GM12878 (cell line): ENCODE results near the gene AKT1. TPM values are rescaled to one million over a fixed set of nuclear protein-coding genes. Genes with fewer than 3 reads are reported as not detected.

Experiments
- ATAC-seq: fragments of 200-7000 bp; cut with Tn5 transposase; 3 replicates; pipeline ENCODE4 v1.9.1; 2020; ENCODE audit warnings: mild to moderate bottlenecking, moderate library complexity
- BruUV-seq: library from RNA; stranded (reverse); fragments of 400-500 nt; replicated peaks from 2 replicates; lab custom pipeline; 2021; lab: Mats Ljungman, UMichigan
- CTCF ChIA-PET: fragments of 300-600 bp; sonication (Branson Sonifier 250); formaldehyde crosslinking; extraction: SDS; loops from one replicate; lab custom pipeline; 2021; ENCODE audit warnings: inconsistent platforms; lab: Yijun Ruan, JAX
- POLR2A ChIA-PET: fragments of 350-600 bp; formaldehyde crosslinking; extraction: SDS; loops from one replicate; lab custom pipeline; 2021; ENCODE audit warnings: inconsistent platforms; lab: Charles Lee
- RAD21 ChIA-PET: fragments of 300-600 bp; sonication (Branson Sonifier 250); formaldehyde crosslinking; loops from one replicate; lab custom pipeline; 2023; ENCODE audit warnings: antibody characterized with exemption; ENCODE audit not compliant: unreplicated experiment; lab: Charles Lee
- SMC1A ChIA-PET: fragments of 300-600 bp; sonication (Branson Sonifier 250); formaldehyde crosslinking; loops from one replicate; lab custom pipeline; 2023; ENCODE audit not compliant: unreplicated experiment, uncharacterized antibody; lab: Charles Lee
- DNase-seq: peaks from one replicate; pipeline ENCODE4 v3.0.0-alpha.2; 2011; ENCODE audit warnings: low read depth, low spot score
- FAIRE-seq: peaks from 3 replicates; lab custom pipeline; 2011; peaks lifted over from hg19 to GRCh38; lab: Jason Lieb, UNC
- H2AFZ ChIP-seq: 2 replicates; pipeline ENCODE4 v1.6.0; 2011; ENCODE audit warnings: low read depth, low read length, control low read depth; ENCODE audit not compliant: control insufficient read depth
- H3K27ac ChIP-seq: 2 replicates; pipeline ENCODE4 v1.5.1; 2011; ENCODE audit warnings: control low read depth; ENCODE audit not compliant: control insufficient read depth, insufficient read depth
- H3K27me3 ChIP-seq, 2 experiments: replicated peaks in 1 of 2; 2 replicates each; pipeline versions ENCODE4 v1.6.0 to v1.6.1; 2011; ENCODE audit warnings: low read length in 1 of 2; ENCODE audit not compliant: control insufficient read depth in 2 of 2, insufficient read depth in 2 of 2
- H3K36me3 ChIP-seq, 2 experiments: 2 replicates each; pipeline ENCODE4 v1.5.1; 2011; ENCODE audit warnings: low read length in 1 of 2; ENCODE audit not compliant: control insufficient read depth in 2 of 2, insufficient read depth in 2 of 2
- H3K4me1 ChIP-seq: 2 replicates; pipeline ENCODE4 v1.6.1; 2011; ENCODE audit warnings: mild to moderate bottlenecking, low read length, moderate library complexity, mixed read lengths; ENCODE audit not compliant: control insufficient read depth, insufficient read depth
- H3K4me2 ChIP-seq: 2 replicates; pipeline ENCODE4 v1.6.0; 2011; ENCODE audit warnings: control low read depth; ENCODE audit not compliant: control insufficient read depth, insufficient read depth
- H3K4me3 ChIP-seq: fragments of 200-600 bp; sonication (generic); 2 replicates; pipeline ENCODE4 v1.5.1; 2016
- H3K79me2 ChIP-seq: 2 replicates; pipeline ENCODE4 v1.6.0; 2011; ENCODE audit warnings: low read length; ENCODE audit not compliant: control insufficient read depth, insufficient read depth
- H3K9ac ChIP-seq: 2 replicates; pipeline ENCODE4 v1.8.0; 2011; ENCODE audit warnings: low read length, control low read depth, mixed read lengths; ENCODE audit not compliant: control insufficient read depth, insufficient read depth
- H3K9me3 ChIP-seq: replicated peaks from 3 replicates; pipeline ENCODE4 v1.5.1; 2011; ENCODE audit warnings: mild to moderate bottlenecking, low read length; ENCODE audit not compliant: control insufficient read depth, insufficient read depth
- H4K20me1 ChIP-seq: 2 replicates; pipeline ENCODE4 v1.6.0; 2011; ENCODE audit not compliant: control insufficient read depth, insufficient read depth
- ESRRA ChIP-seq: IDR thresholded peaks from 2 replicates; pipeline ENCODE4 v1.6.1; 2012; ENCODE audit warnings: mild to moderate bottlenecking, low read length, improper control_type of control experiment
- HDGF ChIP-seq: fragments of 450-650 bp; IDR thresholded peaks from 2 replicates; pipeline ENCODE4 v1.6.1; 2016; ENCODE audit warnings: antibody characterized with exemption
- IKZF1 ChIP-seq: fragments of 450-650 bp; conservative IDR thresholded peaks from 2 replicates; pipeline ENCODE4 v1.6.1; 2017; ENCODE audit warnings: antibody characterized with exemption, mild to moderate bottlenecking
- KDM1A ChIP-seq: fragments of 200-600 bp; sonication (generic); IDR thresholded peaks from 2 replicates; pipeline ENCODE4 v1.6.1; 2016; ENCODE audit warnings: borderline replicate concordance
- NBN ChIP-seq: fragments of 450-650 bp; IDR thresholded peaks from 2 replicates; pipeline ENCODE4 v1.6.1; 2016
- PAX5 ChIP-seq: IDR thresholded peaks from 2 replicates; pipeline ENCODE4 v1.6.1; 2011; ENCODE audit warnings: low read depth, low read length, borderline replicate concordance
- RBBP5 ChIP-seq: fragments of 200-600 bp; sonication (generic); conservative IDR thresholded peaks from 2 replicates; pipeline ENCODE4 v1.6.1; 2016
- SMAD1 ChIP-seq: fragments of 450-650 bp; IDR thresholded peaks from 2 replicates; pipeline ENCODE4 v1.6.1; 2018; ENCODE audit warnings: mild to moderate bottlenecking, low read depth; ENCODE audit not compliant: partially characterized antibody
- TARDBP ChIP-seq: IDR thresholded peaks from 2 replicates; pipeline ENCODE4 v1.6.1; 2016; ENCODE audit warnings: borderline replicate concordance
- WGBS: methylation state at CpG from one replicate; pipeline ENCODE4 v1.1.6; 2016; ENCODE audit warnings: low lambda C conversion rate; ENCODE audit not compliant: insufficient replicate concordance, insufficient coverage; ENCODE audit errors: missing lambda C conversion rate; 5-methylcytosine and 5-hydroxymethylcytosine counted together
- in situ Hi-C: fragments of 300-500 bp; cut with MboI; formaldehyde crosslinking; loops from 9 replicates; pipeline ENCODE4 v1.14.3; 2018; ENCODE audit warnings: mixed read lengths
- intact Hi-C: fragments of 100-400 bp; cut with micrococcal nuclease; formaldehyde crosslinking; loops from one replicate; pipeline ENCODE4 v1.14.2; 2022; ENCODE audit not compliant: unreplicated experiment
- polyA plus RNA-seq, 11 experiments: library from polyadenylated mRNA; depleted of rRNA in 4 of 11; unstranded in 6 of 11; stranded (reverse) in 5 of 11; fragments of >200 nt; fragmentation: Nextera tagmentation in 4 of 11; fragmentation: Illumina TruSeq in 1 of 11; extraction: Ambion mirVana in 4 of 11; extraction: Trizol in 1 of 11; gene quantifications; 1 replicate in 1 of 11; 2 replicates in 10 of 11; pipeline versions ENCODE4 v1.2.1 to v1.2.3, GENCODE V29; 2011 to 2016; ENCODE audit warnings: inconsistent platforms in 2 of 11, missing spikeins in 2 of 11, low read depth in 1 of 11
- total RNA-seq, 4 experiments: library from RNA; depleted of rRNA in 3 of 4; stranded (reverse); fragments of >200 nt in 3 of 4; fragmentation: Illumina TruSeq in 1 of 4; extraction: Trizol in 1 of 4; gene quantifications; 2 replicates each; pipeline versions ENCODE4 v1.2.1 to v1.2.3, GENCODE V29; 2013 to 2021
- TF ChIP-seq, protein P1 (sequence below): IDR thresholded peaks from 2 replicates; pipeline ENCODE4 v1.6.1; 2011; ENCODE audit warnings: mild to moderate bottlenecking, low read depth, low read length, moderate library complexity; ENCODE audit not compliant: insufficient replicate concordance
- TF ChIP-seq, protein P2 (sequence below): fragments of 450-650 bp; IDR thresholded peaks from 2 replicates; pipeline ENCODE4 v1.6.1; 2014; ENCODE audit warnings: mild to moderate bottlenecking
- TF ChIP-seq, protein P3 (sequence below): IDR thresholded peaks from 2 replicates; pipeline ENCODE4 v1.6.1; 2012; ENCODE audit warnings: improper control_type of control experiment, low read depth, low read length; ENCODE audit not compliant: insufficient replicate concordance
- TF ChIP-seq, protein P4 (sequence below): fragments of 450-650 bp; IDR thresholded peaks from 2 replicates; pipeline ENCODE4 v1.6.1; 2017; ENCODE audit warnings: mild to moderate bottlenecking, moderate library complexity

Gene AKT1
- total and polyA plus RNA-seq, 10 of the 15 experiments (the other 5 are each of a cell fraction or from before 2014, with no cell fraction given) = 0.63 to 110 (median 58.9) TPM

DNA sequence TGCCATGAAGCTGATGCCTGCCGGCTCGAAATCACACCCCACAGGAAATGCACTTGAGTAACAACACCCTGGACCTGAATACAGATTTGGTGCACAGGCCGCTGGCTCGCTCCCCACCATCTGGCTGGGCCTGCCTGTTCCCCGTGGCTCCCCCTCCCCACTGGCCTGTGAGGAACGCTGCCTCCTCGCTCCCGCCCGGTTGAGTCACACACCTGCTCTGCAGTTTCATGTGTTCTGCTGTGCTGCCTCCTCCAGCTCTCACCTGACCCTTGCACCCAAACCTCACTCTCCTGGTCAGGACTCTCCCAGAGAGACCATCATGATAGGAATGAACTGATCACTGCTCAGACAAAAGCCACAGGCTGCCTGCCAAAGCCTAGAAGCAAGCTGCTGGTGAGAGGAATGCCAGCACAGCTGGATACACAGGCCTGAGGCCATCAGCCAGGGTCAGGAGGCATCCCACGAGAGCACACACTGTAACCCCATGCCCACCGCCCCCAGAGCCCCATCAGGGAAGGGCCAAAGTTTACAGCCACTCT, 46.4 kb downstream of the AKT1 start:
- SMC1A ChIA-PET = interaction anchor here (1.3 kb wide), 1 partner anchor 25 kb away, joined by 3 read pairs; the partner anchor contains the start of gene ADSS1
- H3K4me2 ChIP-seq = no peak overlapping the region
- DNase-seq (no peak), FAIRE-seq (no peak), ATAC-seq (no peak)
- BruUV-seq = no TSS peak
- no peaks in the 10 kb centered on the region for H3K27me3 ChIP-seq
- no peaks in the 10 kb centered on the region for H3K36me3 ChIP-seq
- CTCF ChIA-PET = interaction anchor here (0.7 to 2.4 kb wide), 4 partner anchors 19 to 101 kb away, joined by 3 to 8 read pairs (median 3); no protein-coding TSS in a partner anchor
- H3K9me3 ChIP-seq = no peaks in the 10 kb centered on the region; the same call in 2 of the 3 replicates
- H3K4me3 ChIP-seq = no peak overlapping the region
- H4K20me1 ChIP-seq = no peaks in the 10 kb centered on the region
- in situ Hi-C loops (no loop called here), intact Hi-C loops (no loop called here)
- no peak overlapping the region for H2AFZ ChIP-seq
- RAD21 ChIA-PET = interaction anchor here (1.0 kb wide), 1 partner anchor 21 kb away, joined by 3 read pairs; no protein-coding TSS in a partner anchor
- H3K4me1 ChIP-seq = peaks cover 16% of the 10 kb centered on the region
- 4% methylated on average over 11 of the region's 11 CpGs for WGBS
- no peak overlapping the region for H3K27ac ChIP-seq
- POLR2A ChIA-PET = no interaction called here
- H3K79me2 ChIP-seq = peaks cover 12% of the 10 kb centered on the region
- H3K9ac ChIP-seq = no peak overlapping the region
- TF ChIP-seq HDGF (no peak), PAX5 (no peak), ESRRA (no peak), RBBP5 (no peak), KDM1A (no peak), SMAD1 (no peak), TARDBP (no peak), NBN (no peak), IKZF1 (no peak)
- TF ChIP-seq, protein P1, sequence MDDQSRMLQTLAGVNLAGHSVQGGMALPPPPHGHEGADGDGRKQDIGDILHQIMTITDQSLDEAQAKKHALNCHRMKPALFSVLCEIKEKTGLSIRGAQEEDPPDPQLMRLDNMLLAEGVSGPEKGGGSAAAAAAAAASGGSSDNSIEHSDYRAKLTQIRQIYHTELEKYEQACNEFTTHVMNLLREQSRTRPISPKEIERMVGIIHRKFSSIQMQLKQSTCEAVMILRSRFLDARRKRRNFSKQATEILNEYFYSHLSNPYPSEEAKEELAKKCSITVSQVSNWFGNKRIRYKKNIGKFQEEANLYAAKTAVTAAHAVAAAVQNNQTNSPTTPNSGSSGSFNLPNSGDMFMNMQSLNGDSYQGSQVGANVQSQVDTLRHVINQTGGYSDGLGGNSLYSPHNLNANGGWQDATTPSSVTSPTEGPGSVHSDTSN = no peak
- TF ChIP-seq, protein P2, sequence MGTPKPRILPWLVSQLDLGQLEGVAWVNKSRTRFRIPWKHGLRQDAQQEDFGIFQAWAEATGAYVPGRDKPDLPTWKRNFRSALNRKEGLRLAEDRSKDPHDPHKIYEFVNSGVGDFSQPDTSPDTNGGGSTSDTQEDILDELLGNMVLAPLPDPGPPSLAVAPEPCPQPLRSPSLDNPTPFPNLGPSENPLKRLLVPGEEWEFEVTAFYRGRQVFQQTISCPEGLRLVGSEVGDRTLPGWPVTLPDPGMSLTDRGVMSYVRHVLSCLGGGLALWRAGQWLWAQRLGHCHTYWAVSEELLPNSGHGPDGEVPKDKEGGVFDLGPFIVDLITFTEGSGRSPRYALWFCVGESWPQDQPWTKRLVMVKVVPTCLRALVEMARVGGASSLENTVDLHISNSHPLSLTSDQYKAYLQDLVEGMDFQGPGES = no peak
- TF ChIP-seq, protein P3, sequence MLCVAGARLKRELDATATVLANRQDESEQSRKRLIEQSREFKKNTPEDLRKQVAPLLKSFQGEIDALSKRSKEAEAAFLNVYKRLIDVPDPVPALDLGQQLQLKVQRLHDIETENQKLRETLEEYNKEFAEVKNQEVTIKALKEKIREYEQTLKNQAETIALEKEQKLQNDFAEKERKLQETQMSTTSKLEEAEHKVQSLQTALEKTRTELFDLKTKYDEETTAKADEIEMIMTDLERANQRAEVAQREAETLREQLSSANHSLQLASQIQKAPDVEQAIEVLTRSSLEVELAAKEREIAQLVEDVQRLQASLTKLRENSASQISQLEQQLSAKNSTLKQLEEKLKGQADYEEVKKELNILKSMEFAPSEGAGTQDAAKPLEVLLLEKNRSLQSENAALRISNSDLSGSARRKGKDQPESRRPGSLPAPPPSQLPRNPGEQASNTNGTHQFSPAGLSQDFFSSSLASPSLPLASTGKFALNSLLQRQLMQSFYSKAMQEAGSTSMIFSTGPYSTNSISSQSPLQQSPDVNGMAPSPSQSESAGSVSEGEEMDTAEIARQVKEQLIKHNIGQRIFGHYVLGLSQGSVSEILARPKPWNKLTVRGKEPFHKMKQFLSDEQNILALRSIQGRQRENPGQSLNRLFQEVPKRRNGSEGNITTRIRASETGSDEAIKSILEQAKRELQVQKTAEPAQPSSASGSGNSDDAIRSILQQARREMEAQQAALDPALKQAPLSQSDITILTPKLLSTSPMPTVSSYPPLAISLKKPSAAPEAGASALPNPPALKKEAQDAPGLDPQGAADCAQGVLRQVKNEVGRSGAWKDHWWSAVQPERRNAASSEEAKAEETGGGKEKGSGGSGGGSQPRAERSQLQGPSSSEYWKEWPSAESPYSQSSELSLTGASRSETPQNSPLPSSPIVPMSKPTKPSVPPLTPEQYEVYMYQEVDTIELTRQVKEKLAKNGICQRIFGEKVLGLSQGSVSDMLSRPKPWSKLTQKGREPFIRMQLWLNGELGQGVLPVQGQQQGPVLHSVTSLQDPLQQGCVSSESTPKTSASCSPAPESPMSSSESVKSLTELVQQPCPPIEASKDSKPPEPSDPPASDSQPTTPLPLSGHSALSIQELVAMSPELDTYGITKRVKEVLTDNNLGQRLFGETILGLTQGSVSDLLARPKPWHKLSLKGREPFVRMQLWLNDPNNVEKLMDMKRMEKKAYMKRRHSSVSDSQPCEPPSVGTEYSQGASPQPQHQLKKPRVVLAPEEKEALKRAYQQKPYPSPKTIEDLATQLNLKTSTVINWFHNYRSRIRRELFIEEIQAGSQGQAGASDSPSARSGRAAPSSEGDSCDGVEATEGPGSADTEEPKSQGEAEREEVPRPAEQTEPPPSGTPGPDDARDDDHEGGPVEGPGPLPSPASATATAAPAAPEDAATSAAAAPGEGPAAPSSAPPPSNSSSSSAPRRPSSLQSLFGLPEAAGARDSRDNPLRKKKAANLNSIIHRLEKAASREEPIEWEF = no peak
- TF ChIP-seq, protein P4, sequence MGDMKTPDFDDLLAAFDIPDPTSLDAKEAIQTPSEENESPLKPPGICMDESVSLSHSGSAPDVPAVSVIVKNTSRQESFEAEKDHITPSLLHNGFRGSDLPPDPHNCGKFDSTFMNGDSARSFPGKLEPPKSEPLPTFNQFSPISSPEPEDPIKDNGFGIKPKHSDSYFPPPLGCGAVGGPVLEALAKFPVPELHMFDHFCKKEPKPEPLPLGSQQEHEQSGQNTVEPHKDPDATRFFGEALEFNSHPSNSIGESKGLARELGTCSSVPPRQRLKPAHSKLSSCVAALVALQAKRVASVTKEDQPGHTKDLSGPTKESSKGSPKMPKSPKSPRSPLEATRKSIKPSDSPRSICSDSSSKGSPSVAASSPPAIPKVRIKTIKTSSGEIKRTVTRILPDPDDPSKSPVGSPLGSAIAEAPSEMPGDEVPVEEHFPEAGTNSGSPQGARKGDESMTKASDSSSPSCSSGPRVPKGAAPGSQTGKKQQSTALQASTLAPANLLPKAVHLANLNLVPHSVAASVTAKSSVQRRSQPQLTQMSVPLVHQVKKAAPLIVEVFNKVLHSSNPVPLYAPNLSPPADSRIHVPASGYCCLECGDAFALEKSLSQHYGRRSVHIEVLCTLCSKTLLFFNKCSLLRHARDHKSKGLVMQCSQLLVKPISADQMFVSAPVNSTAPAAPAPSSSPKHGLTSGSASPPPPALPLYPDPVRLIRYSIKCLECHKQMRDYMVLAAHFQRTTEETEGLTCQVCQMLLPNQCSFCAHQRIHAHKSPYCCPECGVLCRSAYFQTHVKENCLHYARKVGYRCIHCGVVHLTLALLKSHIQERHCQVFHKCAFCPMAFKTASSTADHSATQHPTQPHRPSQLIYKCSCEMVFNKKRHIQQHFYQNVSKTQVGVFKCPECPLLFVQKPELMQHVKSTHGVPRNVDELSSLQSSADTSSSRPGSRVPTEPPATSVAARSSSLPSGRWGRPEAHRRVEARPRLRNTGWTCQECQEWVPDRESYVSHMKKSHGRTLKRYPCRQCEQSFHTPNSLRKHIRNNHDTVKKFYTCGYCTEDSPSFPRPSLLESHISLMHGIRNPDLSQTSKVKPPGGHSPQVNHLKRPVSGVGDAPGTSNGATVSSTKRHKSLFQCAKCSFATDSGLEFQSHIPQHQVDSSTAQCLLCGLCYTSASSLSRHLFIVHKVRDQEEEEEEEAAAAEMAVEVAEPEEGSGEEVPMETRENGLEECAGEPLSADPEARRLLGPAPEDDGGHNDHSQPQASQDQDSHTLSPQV = no peak
